Caco-2 (cell line): ENCODE measurements around the gene ZNF783. TPM values are rescaled to one million over a fixed set of nuclear protein-coding genes. Genes with fewer than 3 reads are reported as not detected.

ENCODE experiments used
- BruUV-seq: library from RNA; stranded (reverse); fragments of 400-500 nt; replicated peaks from 2 replicates; lab custom pipeline; 2021; lab: Mats Ljungman, UMichigan
- CTCF ChIA-PET: fragments of 300-600 bp; sonication (Branson Sonifier 250); formaldehyde crosslinking; loops from one replicate; lab custom pipeline; 2022; ENCODE audit warnings: antibody characterized with exemption; lab: Charles Lee
- POLR2A ChIA-PET: fragments of 300-600 bp; sonication (Branson Sonifier 250); formaldehyde crosslinking; loops from one replicate; lab custom pipeline; 2022; ENCODE audit warnings: antibody characterized with exemption; lab: Charles Lee
- DNase-seq, 2 experiments: peaks; one replicate each; pipeline versions ENCODE4 v3.0.0 to v3.0.0-alpha.2; 2020 to 2022
- H3K27me3 ChIP-seq: replicated peaks from 2 replicates; pipeline ENCODE4 v1.6.0; 2011; ENCODE audit warnings: low read length; ENCODE audit not compliant: control insufficient read depth, insufficient read depth
- H3K36me3 ChIP-seq: 2 replicates; pipeline ENCODE4 v1.5.1; 2011; ENCODE audit warnings: low read length; ENCODE audit not compliant: control insufficient read depth, insufficient read depth
- H3K4me1 ChIP-seq: fragments of 250-450 bp; sonication (Bioruptor Pico); 2 replicates; pipeline ENCODE4 v1.5.1; 2020; ENCODE audit warnings: mild to moderate bottlenecking
- H3K4me3 ChIP-seq: 2 replicates; pipeline ENCODE4 v1.5.1; 2011; ENCODE audit warnings: low read depth, mild to moderate bottlenecking, control low read depth, low read length
- H3K9me3 ChIP-seq: fragments of 250-450 bp; sonication (Bioruptor Pico); 2 replicates; pipeline ENCODE4 v1.5.1; 2020; ENCODE audit warnings: mild to moderate bottlenecking, moderate library complexity
- H3K27ac Mint-ChIP-seq: one replicate; pipeline ENCODE4 v1.8.0; 2022; ENCODE audit warnings: mixed read lengths; ENCODE audit not compliant: unreplicated experiment
- H3K27me3 Mint-ChIP-seq: one replicate; pipeline ENCODE4 v1.8.0; 2022; ENCODE audit warnings: mixed read lengths; ENCODE audit not compliant: insufficient read depth, unreplicated experiment
- H3K36me3 Mint-ChIP-seq: one replicate; pipeline ENCODE4 v1.8.0; 2022; ENCODE audit warnings: mild to moderate bottlenecking, mixed read lengths; ENCODE audit not compliant: insufficient read depth, unreplicated experiment
- H3K4me1 Mint-ChIP-seq: one replicate; pipeline ENCODE4 v1.8.0; 2022; ENCODE audit warnings: low read depth, mixed read lengths; ENCODE audit not compliant: unreplicated experiment
- H3K4me3 Mint-ChIP-seq: one replicate; pipeline ENCODE4 v1.8.0; 2022; ENCODE audit warnings: mild to moderate bottlenecking, moderate library complexity, mixed read lengths; ENCODE audit not compliant: unreplicated experiment
- H3K9me3 Mint-ChIP-seq: one replicate; pipeline ENCODE4 v1.8.0; 2022; ENCODE audit warnings: mixed read lengths; ENCODE audit not compliant: unreplicated experiment
- CTCF ChIP-seq, 2 experiments: fragments of 200-600 bp in 1 of 2; IDR thresholded peaks; 1 replicate in 1 of 2; 2 replicates in 1 of 2; pipeline versions ENCODE4 v1.5.1 to v1.8.0; 2011 to 2022; ENCODE audit warnings: antibody characterized with exemption in 1 of 2, control low read depth in 1 of 2, inconsistent platforms in 1 of 2, low read depth in 1 of 2, low read length in 1 of 2, mild to moderate bottlenecking in 1 of 2, moderate library complexity in 1 of 2; ENCODE audit not compliant: insufficient read depth in 1 of 2, severe bottlenecking in 1 of 2, unreplicated experiment in 1 of 2
- intact Hi-C: fragments of 100-400 bp; cut with micrococcal nuclease; formaldehyde crosslinking; loops from one replicate; pipeline ENCODE4 v1.10.0; 2022; ENCODE audit not compliant: unreplicated experiment
- total RNA-seq: library from RNA; stranded (reverse); gene quantifications from 2 replicates; pipeline ENCODE4 v1.2.3, GENCODE V29; 2022

Gene ZNF783
- total RNA-seq, 1 experiment from 2014 or later: 27.3 TPM

DNA sequence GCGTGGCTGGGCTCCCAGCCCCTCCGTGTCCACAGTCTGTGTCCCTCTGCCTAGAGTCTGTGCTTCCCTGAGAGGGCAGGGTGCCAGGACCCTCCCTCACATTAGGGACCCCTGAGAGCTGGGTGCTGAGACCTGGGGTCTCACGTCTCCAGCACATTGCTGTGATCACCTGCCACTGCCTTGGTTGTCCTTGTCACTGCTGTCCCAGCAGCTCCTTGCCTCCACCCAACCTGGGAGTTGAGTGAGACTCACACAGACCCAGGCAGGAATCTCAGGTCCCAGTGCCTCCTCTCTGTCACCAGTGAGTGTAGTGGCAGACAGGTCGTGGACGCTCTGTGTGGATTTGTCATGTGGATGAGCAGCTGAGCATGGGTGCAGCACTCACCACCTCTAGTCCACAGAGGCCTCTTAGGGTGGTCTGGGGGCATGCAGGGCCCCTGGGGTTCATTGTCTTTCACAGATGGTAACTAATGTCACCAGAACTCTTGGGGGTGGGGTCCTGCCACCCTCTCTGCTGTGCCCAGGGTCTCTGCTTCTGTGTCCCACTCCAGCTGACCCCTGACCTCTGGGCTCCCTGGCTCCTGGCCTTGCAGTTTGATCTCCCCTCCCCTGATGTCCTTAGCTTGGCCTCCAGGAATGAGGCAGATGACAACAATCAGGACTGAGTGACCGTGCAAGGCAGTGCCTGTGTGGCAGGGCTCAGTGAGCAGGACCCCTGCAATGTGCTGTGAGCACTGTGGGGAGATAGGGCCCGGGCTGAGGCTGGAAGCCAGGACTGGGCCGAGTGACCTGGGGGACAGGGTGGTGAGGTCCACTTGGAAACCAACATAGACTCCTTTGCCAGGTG, 18.9 kb downstream of the ZNF783 start:
- no peak overlapping the region for H3K27ac Mint-ChIP-seq
- ChIA-PET CTCF (interaction anchor here (0.6 kb wide), 1 partner anchor 20 kb away, joined by 4 read pairs; no protein-coding TSS in a partner anchor), POLR2A (no interaction called here)
- H3K4me1 Mint-ChIP-seq: peaks cover 6% of the 10 kb centered on the region
- Histone ChIP-seq H3K9me3 (no peaks in the 10 kb centered on the region), H3K36me3 (peaks cover 4% of the 10 kb centered on the region), H3K27me3 (no peaks in the 10 kb centered on the region), H3K4me3 (no peak overlapping the region), H3K4me1 (no peaks in the 10 kb centered on the region)
- TF ChIP-seq CTCF (IDR thresholded peaks at IDR 0.05; ENCODE audit: insufficient read depth in 1 of 2, low read depth in 1 of 2, low read length in 1 of 2, severe bottlenecking in 1 of 2, unreplicated experiment in 1 of 2): no peak
- no TSS peak for BruUV-seq
- intact Hi-C loops: no loop called here
- H3K36me3 Mint-ChIP-seq: peaks cover 70% of the 10 kb centered on the region
- no peaks in the 10 kb centered on the region for H3K27me3 Mint-ChIP-seq
- no peaks in the 10 kb centered on the region for H3K9me3 Mint-ChIP-seq
- no peak for DNase-seq
- H3K4me3 Mint-ChIP-seq: no peak overlapping the region

GRCh38 chr7:149281508-149282330, 19.7 kb downstream of the ZNF783 start:
- TF ChIP-seq CTCF (IDR thresholded peaks at IDR 0.05; ENCODE audit: insufficient read depth in 1 of 2, low read depth in 1 of 2, low read length in 1 of 2, severe bottlenecking in 1 of 2, unreplicated experiment in 1 of 2): no peak
- Mint-ChIP-seq H3K4me3 (no peak overlapping the region), H3K27ac (no peak overlapping the region), H3K4me1 (peaks cover 8% of the 10 kb centered on the region), H3K27me3 (no peaks in the 10 kb centered on the region), H3K36me3 (peaks cover 69% of the 10 kb centered on the region), H3K9me3 (no peaks in the 10 kb centered on the region)
- Histone ChIP-seq H3K9me3 (no peaks in the 10 kb centered on the region), H3K4me3 (no peak overlapping the region), H3K27me3 (no peaks in the 10 kb centered on the region), H3K36me3 (peaks cover 4% of the 10 kb centered on the region), H3K4me1 (no peaks in the 10 kb centered on the region)
- CTCF ChIA-PET: interaction anchor here (0.6 kb wide), 1 partner anchor 21 kb away, joined by 4 read pairs; no protein-coding TSS in a partner anchor
- BruUV-seq: no TSS peak
- intact Hi-C loops: no loop called here
- DNase-seq: no peak
- POLR2A ChIA-PET: no interaction called here

- Histone ChIP-seq H3K36me3 (peaks cover 2% of the 10 kb centered on the region), H3K4me3 (no peak overlapping the region), H3K9me3 (no peaks in the 10 kb centered on the region), H3K27me3 (no peaks in the 10 kb centered on the region), H3K4me1 (no peaks in the 10 kb centered on the region)
- intact Hi-C loops: no loop called here
- no peak overlapping the region for H3K4me3 Mint-ChIP-seq
- peaks cover 8% of the 10 kb centered on the region for H3K4me1 Mint-ChIP-seq
- TF ChIP-seq CTCF (IDR thresholded peaks at IDR 0.05; ENCODE audit: insufficient read depth in 1 of 2, low read depth in 1 of 2, low read length in 1 of 2, severe bottlenecking in 1 of 2, unreplicated experiment in 1 of 2): no peak
- peaks cover 63% of the 10 kb centered on the region for H3K36me3 Mint-ChIP-seq
- no peaks in the 10 kb centered on the region for H3K27me3 Mint-ChIP-seq
- DNase-seq: no peak
- no peaks in the 10 kb centered on the region for H3K9me3 Mint-ChIP-seq
- POLR2A ChIA-PET: no interaction called here
- no peak overlapping the region for H3K27ac Mint-ChIP-seq
- CTCF ChIA-PET: no interaction called here
- BruUV-seq: no TSS peak
Observed at GRCh38 chr7:149282331-149282655, 20.3 kb downstream of the ZNF783 start.
